Smooth muscle cell of the brain vasculature (primary cell): Measurements from ENCODE around the gene WDR48.

Source experiments
- DNase-seq: peaks from one replicate; pipeline ENCODE4 v3.0.0-alpha.2; 2012; ENCODE audit warnings: low read depth, low spot score

Gene WDR48

GRCh38 chr3:39138804-39139415 is 87.1 kb downstream of the WDR48 start:
- DNase-seq: no peak

DNA sequence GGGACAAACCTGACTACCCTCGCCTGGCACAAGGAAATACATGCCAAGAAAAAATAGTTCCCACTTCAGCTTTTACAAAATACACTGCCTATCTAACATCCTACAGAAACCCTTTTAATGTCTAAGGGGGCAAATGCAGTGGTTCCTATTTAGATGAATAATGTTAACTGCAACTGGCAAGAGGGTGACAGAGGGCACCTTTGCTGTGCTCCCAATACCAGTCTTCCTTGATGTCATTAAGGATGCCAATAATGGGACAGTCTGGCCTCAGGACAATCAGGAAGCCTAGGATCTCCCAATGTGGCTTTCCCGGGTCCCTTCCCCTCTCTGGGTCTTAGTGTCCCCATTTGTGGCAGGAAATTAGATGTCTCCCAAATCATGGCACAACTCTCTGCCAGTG is 87.6 kb downstream of the WDR48 start:
- no peak for DNase-seq

DNA sequence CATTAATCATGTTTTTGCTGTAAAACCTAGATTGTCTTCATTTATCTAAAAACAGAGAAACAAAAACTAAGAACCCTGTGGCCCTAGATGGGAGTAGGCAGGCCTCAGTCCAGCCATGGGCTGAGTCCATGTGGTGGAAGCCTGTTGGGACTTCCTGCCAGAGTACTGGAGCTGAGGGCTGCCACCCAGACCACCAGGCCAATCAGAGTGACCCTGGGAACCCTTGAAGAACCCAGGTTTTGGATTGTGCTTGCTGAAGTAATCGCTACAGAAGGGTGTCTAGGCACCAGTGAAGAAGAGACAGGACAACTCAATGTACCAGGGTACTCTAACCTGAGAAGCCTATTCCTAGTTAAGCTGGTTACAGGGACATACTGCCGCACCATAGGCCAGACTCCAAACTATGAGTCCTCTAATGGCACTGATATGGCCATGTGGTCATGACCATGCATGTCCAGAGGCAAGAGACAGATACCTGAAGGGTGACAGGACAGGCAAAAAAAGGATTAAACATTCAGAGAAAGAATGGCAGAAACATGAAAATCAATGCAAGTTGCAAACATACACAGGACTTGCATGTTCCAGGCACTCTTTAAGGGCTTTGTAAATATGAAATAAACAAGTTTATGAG is 88.6 kb downstream of the WDR48 start:
- no peak for DNase-seq

DNA sequence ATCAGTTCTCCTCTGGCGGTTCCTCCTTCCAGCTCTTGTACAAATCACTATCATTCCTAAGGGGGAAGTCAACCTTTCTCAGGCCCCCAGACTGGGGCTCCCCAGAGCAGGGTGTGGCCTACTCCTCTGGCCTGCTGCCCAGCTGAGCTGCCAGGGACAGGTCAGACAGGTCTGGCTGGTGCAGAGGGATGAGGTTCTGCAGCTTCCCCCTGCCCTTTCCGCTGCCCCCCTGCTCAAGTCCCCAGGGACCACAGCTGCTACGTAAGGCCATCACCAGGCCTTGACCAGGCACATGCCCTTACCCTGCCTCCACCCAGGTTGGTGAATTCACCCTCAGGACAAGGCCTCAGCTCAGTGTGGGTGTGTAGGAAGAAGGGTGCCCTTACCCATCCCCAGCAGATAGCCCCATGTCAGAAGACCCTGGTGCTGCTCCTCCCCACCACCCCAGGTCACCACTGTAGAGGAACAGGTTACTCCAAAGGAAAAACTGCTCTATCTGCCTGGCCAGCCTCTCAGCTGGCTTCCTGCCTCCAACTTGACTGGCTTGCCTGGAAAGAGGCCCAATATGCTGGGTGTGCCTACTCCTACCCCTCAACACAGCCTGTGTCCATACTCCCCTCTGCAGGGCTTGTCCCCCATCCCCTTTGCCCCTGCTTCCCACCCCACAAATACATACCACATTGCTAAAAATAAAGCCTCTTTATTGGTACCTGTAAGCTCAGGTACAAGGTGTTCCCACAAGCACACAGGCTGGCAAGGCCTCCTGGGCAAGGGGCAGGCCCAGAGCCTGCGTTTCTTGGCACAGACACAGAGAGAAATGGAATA is 89.6 kb downstream of the WDR48 start:
- DNase-seq: no peak

DNA sequence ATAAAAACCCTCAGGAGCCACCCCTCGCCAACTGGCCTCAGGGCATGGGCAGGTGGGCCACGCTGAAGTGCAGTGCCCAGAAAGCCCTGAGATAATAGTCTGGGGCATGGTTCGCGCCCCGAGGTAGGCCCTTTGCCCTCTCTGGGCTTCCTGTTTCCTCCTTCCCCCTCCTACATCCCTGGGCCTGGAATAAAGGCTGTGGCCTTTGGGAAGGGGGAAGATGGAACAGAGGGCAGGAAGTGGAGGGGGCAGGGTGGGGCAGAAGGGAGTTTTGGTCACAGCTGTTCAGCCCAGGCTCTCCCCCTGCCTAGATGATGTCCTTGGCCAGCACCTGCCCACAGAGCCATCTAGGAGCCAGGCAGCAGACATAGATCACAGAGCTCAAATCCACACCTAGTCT is 90.3 kb downstream of the WDR48 start:
- no peak for DNase-seq

GRCh38 chr3:39143051-39143885 is 91.5 kb downstream of the WDR48 start:
- no peak for DNase-seq

GRCh38 chr3:39144095-39144747 is 92.4 kb downstream of the WDR48 start:
- DNase-seq: no peak

- DNase-seq: no peak
Observed at GRCh38 chr3:39144748-39145380, 93.0 kb downstream of the WDR48 start.

- DNase-seq: no peak
Observed at GRCh38 chr3:39146083-39146501, 94.3 kb downstream of the WDR48 start.
